Left forelimb (tissue), 1 donor: ENCODE measurements around the gene WAC.

Experiments
- DNase-seq: peaks from one replicate; pipeline ENCODE4 v3.0.0-alpha.2; 2018; ENCODE audit warnings: low spot score

Gene WAC

GRCh38 chr10:28533571-28534304 lies 820 bp downstream of the WAC start:
- peak; percentile 78 for DNase-seq

- no peak for DNase-seq
Observed at GRCh38 chr10:28535846-28536245, 2.9 kb downstream of the WAC start.

DNA sequence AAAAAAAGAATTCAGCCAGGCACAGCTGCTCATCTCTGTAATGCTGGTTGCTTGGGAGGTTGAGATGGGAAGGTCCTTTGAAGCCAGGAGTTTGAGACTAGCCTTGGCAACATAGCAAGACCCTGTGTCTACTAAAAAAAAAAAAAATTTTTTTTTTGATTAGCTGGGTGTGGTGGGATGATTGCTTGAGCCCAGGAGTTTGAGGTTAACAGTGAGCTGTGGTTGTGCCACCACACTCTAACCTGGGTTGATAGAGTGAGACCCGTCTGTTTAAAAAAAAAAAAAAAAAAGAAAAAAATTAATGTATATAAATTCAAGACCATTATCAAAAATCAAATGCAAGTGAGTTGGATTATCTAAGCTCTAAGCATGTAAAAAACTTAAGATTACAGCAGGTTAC lies 5.7 kb downstream of the WAC start:
- DNase-seq, result no peak

DNA sequence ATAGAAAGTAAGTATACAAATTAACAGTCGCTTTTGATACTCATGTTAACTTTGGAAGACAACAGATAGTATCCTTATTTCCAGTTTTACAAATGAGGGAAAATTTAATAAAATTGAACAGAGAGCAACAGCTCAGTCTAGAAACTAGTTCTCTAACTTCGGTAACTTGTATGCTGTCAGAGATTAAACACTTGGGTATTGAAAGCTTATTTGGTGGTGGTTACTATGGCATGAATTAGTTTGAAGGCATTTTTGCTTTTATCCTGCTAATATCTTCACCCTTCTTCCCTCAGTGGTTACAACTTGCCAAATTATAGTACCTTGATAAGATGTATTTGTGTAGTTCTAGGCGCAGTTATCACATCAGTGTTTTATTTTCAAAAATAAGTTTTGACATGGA lies 7.2 kb downstream of the WAC start:
- DNase-seq, result no peak

DNA sequence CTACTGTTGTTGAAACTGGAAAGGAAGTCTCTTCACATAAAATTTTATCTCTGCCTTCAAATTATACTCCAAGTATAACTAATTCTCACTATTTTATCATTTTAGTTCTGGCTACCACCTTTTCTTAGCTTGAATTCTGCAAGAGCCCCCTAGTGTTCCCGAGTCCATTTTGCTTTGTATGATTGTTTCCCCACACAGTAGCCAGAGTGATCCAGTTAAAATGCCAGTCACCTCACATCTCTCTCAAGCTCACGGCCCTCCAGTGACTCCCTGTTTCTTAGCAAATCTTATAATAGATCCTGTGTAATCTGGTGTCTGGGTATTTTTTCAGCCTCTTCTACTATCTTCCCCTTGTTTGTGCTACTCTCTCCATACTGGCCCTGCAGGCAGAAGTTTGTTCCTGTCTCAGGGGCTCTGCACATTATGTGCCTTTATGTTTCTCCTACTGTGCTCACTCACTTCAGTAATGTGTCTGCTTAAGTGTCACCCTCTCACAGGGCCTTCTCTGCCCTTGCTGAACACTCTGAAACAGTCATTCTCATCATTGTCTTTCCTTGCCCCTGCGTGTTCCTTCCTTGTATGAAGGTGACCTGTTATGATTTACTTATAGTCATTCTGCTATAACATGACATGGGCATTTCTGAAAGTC lies 8.9 kb downstream of the WAC start:
- DNase-seq, result no peak

- no peak for DNase-seq
Observed at GRCh38 chr10:28542728-28543127, 9.8 kb downstream of the WAC start.

DNA sequence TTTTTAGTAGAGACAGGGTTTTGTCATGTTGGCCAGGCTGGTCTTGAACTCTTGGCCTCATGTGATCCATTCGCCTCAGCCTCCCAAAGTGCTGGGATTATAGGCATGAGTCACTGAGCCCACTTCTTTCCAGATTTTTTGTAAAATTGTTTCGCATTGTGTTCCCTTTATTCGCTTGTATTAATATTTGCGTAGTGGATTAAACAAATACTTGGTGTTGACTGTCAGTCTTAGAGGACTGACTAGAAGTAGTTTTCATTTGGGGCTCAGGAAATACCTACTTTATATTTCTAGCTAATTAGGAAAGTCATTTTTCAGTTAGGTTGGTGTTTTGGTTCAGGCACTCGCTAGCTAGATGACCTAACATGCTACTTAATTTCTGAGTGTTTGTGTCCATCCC lies 11.1 kb downstream of the WAC start:
- no peak for DNase-seq

GRCh38 chr10:28545967-28546644 lies 13.2 kb downstream of the WAC start:
- no peak for DNase-seq

DNA sequence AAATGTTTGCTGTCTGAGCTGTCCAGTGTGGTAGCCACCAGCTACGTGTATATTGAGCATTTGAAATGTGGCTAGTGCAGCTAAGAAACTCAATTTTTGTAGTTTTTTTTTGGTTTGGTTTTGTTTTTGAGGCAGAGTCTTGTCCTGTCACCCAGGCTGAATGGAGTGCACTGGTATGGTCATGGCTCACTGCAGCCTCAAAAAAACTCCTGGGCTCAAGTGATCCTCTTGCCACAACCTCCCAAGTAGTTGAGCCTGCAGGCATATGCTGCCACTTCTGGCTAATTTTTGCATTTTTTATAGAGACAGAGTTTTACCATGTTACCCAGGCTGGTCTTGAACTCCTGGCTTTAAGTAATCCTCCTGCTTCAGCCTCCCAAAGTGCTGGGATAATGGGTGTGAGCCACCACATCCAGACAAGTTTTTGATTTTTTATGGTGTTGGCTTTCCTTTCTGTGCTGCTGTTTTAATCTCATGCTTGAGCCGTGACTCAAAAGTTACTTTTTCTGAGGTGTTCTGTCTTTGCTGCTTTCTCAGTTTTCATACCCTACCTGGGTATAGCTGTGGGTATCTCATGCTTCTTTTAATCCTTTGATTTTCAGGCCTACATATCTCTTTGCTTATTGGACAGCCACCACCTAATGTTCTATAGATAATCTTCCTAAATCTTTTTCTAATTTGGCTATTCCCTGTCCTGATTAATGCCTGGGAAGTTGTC lies 16.0 kb downstream of the WAC start:
- no peak for DNase-seq

DNA sequence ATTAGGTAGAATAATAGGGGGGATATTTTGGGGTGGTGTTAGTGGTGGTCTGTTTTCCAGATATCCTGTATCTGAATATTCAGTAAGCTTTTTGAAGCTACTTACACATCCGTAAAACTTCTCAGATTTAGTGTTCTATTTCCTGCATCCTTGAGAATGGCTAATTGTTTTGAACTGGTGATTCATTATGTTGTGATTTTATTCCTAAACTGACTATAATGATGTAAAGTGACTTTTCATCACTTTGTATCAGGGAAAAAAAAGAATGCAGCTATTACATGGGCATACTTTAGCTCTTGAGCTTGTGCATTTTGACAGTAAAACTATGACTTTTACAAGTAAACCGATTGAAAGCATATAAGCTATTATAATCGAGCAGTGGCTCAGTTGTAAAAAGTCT lies 18.2 kb downstream of the WAC start:
- DNase-seq, result no peak

- no peak for DNase-seq
Observed at GRCh38 chr10:28552775-28553174, 19.9 kb downstream of the WAC start.

DNA sequence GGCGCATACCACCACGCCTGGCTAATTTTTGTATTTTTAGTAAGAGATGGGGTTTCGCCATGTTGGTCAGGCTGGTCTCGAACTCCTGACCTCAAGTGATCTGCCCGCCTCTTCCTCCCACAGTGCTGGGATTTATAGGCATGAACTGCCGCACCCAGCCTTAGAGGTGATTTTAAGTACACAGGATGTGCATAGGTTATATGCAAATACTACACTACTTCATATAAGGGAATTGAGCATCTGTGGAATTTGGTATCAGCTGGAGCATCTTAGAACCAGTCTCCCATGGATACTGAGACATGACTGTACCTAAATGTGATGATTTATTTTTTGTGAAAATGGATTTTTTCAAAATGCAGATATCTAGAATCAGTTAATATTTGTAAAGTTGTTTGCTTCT lies 21.1 kb downstream of the WAC start:
- DNase-seq, result no peak

GRCh38 chr10:28554952-28555351 lies 22.0 kb downstream of the WAC start:
- DNase-seq, result no peak

- DNase-seq, result no peak
Observed at GRCh38 chr10:28555358-28555757, 22.4 kb downstream of the WAC start.

GRCh38 chr10:28556142-28556541 lies 23.2 kb downstream of the WAC start:
- DNase-seq, result no peak

DNA sequence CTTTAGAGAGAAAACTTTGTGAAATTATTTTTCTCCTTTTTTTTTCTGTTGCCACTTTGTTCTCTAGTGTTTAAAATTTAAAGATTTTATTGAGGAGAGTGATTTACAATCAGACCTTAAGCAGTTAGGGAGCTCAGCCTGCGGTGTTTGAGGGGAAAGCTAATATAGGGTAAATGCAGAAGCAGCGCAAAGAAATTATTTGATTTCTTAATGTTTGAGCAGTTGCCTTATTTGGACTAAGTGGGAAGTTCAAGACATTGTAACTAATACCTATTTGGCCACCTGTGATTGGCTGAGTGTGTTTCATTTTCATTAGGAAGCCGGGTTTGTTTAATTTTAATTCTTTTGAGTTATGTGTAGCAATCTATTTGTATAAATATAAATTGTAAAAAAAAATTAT lies 25.3 kb downstream of the WAC start:
- DNase-seq, result no peak

- DNase-seq, result no peak
Observed at GRCh38 chr10:28558923-28559508, 26.1 kb downstream of the WAC start.

DNA sequence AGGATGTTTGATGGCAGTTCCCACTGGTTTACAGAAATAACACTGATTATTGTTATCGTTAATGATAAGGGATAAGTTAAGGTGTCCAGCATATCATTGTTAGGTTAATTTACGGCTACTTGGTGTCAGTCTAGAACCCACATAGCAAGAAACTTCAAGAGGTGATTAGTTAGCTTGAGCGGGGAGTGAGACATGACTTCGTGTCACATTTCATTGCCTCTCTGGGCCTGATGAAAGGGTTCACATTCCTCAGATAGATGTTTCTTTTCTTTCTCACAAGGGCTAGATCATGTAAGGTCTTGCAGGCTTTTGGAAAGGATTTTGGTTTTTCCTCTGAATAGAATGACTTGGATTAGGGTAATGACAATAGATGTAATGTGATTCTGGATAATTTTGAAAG lies 26.7 kb downstream of the WAC start:
- no peak for DNase-seq

DNA sequence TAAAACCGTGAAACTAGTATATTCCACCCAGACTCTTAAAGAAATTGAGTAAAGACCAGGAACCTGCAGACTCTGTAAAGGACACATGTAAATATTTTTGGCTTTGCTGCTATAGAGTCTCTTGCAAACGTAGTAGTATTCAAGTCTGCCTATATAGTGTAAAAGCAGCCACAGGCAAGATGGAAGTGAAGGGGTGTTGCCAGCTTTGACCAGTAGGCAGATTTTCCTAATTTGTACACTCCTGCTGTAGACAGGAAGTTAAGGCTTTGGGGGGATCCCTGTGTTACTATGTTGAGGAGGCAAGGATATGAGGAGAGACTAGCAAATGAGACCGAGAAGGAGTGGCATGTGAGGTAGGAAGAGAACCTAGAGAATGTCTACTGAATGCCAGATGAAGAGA lies 27.7 kb downstream of the WAC start:
- DNase-seq, result no peak

DNA sequence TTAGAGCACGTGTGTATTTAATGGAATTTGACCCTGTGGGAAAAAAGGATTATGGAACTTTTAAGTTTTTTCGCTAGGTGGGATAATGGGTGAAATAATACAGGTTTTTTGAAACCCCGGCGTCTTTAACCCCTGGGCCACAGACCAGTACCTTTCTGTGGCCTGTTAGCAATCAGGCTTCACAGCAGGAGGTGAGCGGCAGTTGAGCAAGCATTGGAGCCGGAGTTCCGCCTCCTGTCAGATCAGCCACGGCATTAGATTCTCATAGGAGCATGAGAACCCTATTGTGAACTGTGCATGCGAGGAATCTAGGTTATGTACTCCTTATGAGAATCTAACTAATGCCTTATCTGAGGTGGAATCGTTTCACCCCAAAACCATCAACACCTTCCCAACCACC lies 28.6 kb downstream of the WAC start:
- DNase-seq, result no peak

DNA sequence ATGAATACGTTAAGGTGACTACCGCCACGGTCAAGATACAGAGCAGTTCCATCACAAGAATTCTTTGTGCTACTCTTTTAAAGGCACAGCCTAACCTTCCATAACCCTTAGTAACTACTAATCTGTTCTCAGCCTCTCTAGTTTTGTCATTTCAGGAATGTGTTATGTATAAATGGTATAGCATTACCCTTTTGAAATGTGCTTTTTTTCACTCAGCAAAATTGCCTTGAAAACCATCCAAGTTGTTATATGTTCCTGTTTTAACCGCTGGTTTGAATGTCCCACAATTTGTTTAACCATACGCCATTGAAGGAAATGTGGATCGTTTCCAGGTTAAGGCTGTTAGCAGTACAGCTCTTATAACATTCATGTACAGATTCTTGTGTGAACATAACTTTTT lies 32.0 kb downstream of the WAC start:
- DNase-seq, result no peak

DNA sequence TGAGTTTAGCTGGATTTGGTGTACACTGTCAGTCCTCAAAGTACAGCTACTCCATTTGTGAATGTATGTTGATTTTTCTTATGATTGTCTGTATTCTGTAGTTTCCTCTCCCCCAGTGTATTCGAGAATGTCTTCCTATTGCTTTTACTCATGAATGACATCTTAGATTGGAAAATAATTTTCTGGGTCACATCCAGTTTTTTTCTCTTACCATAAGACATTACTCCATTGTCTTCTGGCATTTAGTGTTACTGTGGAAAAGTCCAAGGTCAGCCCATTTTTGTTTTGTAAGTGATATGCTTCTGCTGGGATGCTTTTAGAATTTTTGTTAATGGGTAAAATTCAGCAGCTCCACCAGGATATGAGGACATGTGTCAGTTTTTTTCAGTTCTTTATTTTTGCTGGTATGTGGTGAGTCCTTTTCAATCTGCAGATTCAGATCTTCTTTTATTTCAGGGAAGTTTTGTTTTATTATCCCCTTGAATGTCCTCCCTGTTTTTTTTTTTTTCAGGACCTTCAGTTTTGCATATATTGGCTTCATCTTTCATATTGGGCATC lies 33.6 kb downstream of the WAC start:
- no peak for DNase-seq
